SK-N-SH (cell line): ENCODE data around the gene EPHA6. TPM values are rescaled to one million over a fixed set of nuclear protein-coding genes. Genes with fewer than 3 reads are reported as not detected.

Source experiments
- CTCF ChIA-PET: fragments of 300-600, 350-600 bp; formaldehyde crosslinking; extraction: SDS; loops from one replicate; lab custom pipeline; 2021; lab: Yijun Ruan, JAX
- POLR2A ChIA-PET: fragments of 350-600 bp; sonication (Branson Sonifier 250); formaldehyde crosslinking; extraction: SDS; loops from one replicate; lab custom pipeline; 2020; ENCODE audit warnings: antibody characterized with exemption, inconsistent platforms; lab: Yijun Ruan, JAX
- DNase-seq: peaks from one replicate; pipeline ENCODE4 v3.0.0; 2012
- H2AFZ ChIP-seq: fragments of 200-600 bp; sonication (generic); 2 replicates; pipeline ENCODE4 v1.8.1; 2016; ENCODE audit warnings: antibody characterized with exemption, mild to moderate bottlenecking, low read depth
- H3F3A ChIP-seq: fragments of 200-600 bp; sonication (generic); replicated peaks from 2 replicates; pipeline ENCODE3; 2016; ENCODE audit warnings: antibody characterized with exemption, mild to moderate bottlenecking; ENCODE audit not compliant: insufficient read depth
- H3K27ac ChIP-seq, 2 experiments: fragments of 200-500 bp in 1 of 2; fragments of 200-600 bp in 1 of 2; sonication (Bioruptor generic) in 1 of 2; sonication (generic), shearing (Covaris generic) in 1 of 2; 2 replicates each; pipeline versions ENCODE4 v1.5.1 to v1.6.1; 2014 to 2016; ENCODE audit warnings: low read depth in 2 of 2, inconsistent platforms in 1 of 2, low read length in 1 of 2, mild to moderate bottlenecking in 1 of 2, mixed read lengths in 1 of 2
- H3K27me3 ChIP-seq: fragments of 200-600 bp; sonication (generic), shearing (Covaris generic); 2 replicates; pipeline ENCODE4 v1.6.1; 2016; ENCODE audit warnings: mixed run types; ENCODE audit not compliant: insufficient read depth
- H3K36me3 ChIP-seq, 2 experiments: fragments of 200-500 bp in 1 of 2; fragments of 200-600 bp in 1 of 2; sonication (Bioruptor generic) in 1 of 2; sonication (generic) in 1 of 2; replicated peaks in 1 of 2; 2 replicates each; pipeline versions ENCODE3 to v1.5.1; 2014 to 2016; ENCODE audit warnings: low read length in 1 of 2, mild to moderate bottlenecking in 1 of 2; ENCODE audit not compliant: insufficient read depth in 2 of 2, control insufficient read depth in 1 of 2
- H3K4me1 ChIP-seq, 2 experiments: fragments of 200-500 bp in 1 of 2; fragments of 200-600 bp in 1 of 2; sonication (Bioruptor generic) in 1 of 2; sonication (generic), shearing (Covaris generic) in 1 of 2; 2 replicates each; pipeline versions ENCODE4 v1.5.1 to v1.6.1; 2014 to 2016; ENCODE audit warnings: low read depth in 1 of 2, low read length in 1 of 2, mixed run types in 1 of 2; ENCODE audit not compliant: insufficient read depth in 2 of 2, control insufficient read depth in 1 of 2
- H3K4me2 ChIP-seq: fragments of 200-600 bp; sonication (generic), shearing (Covaris generic); 2 replicates; pipeline ENCODE4 v1.6.1; 2017; ENCODE audit warnings: mixed run types
- H3K4me3 ChIP-seq, 2 experiments: fragments of 200-500 bp in 1 of 2; fragments of 200-600 bp in 1 of 2; sonication (Bioruptor generic) in 1 of 2; sonication (generic), shearing (Covaris generic) in 1 of 2; 2 replicates each; pipeline versions ENCODE4 v1.5.1 to v1.8.1; 2014 to 2016; ENCODE audit warnings: low read depth in 2 of 2, inconsistent platforms in 1 of 2, low read length in 1 of 2, mild to moderate bottlenecking in 1 of 2, mixed read lengths in 1 of 2, moderate library complexity in 1 of 2
- H3K79me2 ChIP-seq: fragments of 200-600 bp; sonication (generic); 2 replicates; pipeline ENCODE4 v1.8.1; 2017; ENCODE audit warnings: mild to moderate bottlenecking; ENCODE audit not compliant: insufficient read depth
- H3K9ac ChIP-seq: fragments of 200-600 bp; sonication (generic); 2 replicates; pipeline ENCODE4 v1.6.1; 2017; ENCODE audit warnings: mixed run types
- H3K9me2 ChIP-seq: fragments of 200-600 bp; sonication (generic); 2 replicates; pipeline ENCODE4 v1.6.1; 2017; ENCODE audit warnings: mixed run types
- H3K9me3 ChIP-seq: fragments of 200-600 bp; sonication (generic); 2 replicates; pipeline ENCODE4 v1.6.1; 2017; ENCODE audit warnings: mixed run types, mild to moderate bottlenecking, moderate library complexity
- H4K20me1 ChIP-seq: fragments of 200-600 bp; sonication (generic); 2 replicates; pipeline ENCODE4 v1.6.1; 2017; ENCODE audit warnings: mild to moderate bottlenecking, mixed run types; ENCODE audit not compliant: insufficient read depth
- FOSL2 ChIP-seq: IDR thresholded peaks from 2 replicates; pipeline ENCODE4 v1.4.0; 2012; ENCODE audit warnings: low read depth, mild to moderate bottlenecking, moderate library complexity, borderline replicate concordance
- FOXJ3 ChIP-seq: sonication (generic); formaldehyde crosslinking; IDR thresholded peaks from 2 replicates; pipeline ENCODE4 v1.5.1; 2020; ENCODE audit warnings: mild to moderate bottlenecking, missing genetic modification reagents
- FOXM1 ChIP-seq: IDR thresholded peaks from 2 replicates; pipeline ENCODE4 v1.4.0; 2012; ENCODE audit warnings: low read depth, mild to moderate bottlenecking
- GABPA ChIP-seq: IDR thresholded peaks from 2 replicates; pipeline ENCODE4 v1.4.0; 2012; ENCODE audit warnings: low read depth, mild to moderate bottlenecking
- GATA2 ChIP-seq: sonication (generic); formaldehyde crosslinking; IDR thresholded peaks from 2 replicates; pipeline ENCODE4 v1.5.0; 2020; ENCODE audit warnings: mild to moderate bottlenecking, missing genetic modification reagents
- MAX ChIP-seq: IDR thresholded peaks from 2 replicates; pipeline ENCODE4 v1.4.0; 2012; ENCODE audit warnings: low read depth
- MXI1 ChIP-seq: IDR thresholded peaks from 2 replicates; pipeline ENCODE4 v1.6.1; 2012; ENCODE audit warnings: mild to moderate bottlenecking, low read depth, low read length, improper control_type of control experiment
- NRF1 ChIP-seq: IDR thresholded peaks from 2 replicates; pipeline ENCODE4 v1.6.1; 2012; ENCODE audit warnings: low read depth, mild to moderate bottlenecking, low read length
- PBX3 ChIP-seq: IDR thresholded peaks from 2 replicates; pipeline ENCODE4; 2012
- RAD21 ChIP-seq: IDR thresholded peaks from 2 replicates; pipeline ENCODE4 v1.6.1; 2012; ENCODE audit warnings: mild to moderate bottlenecking, low read length
- RXRA ChIP-seq: IDR thresholded peaks from 2 replicates; pipeline ENCODE4 v1.4.0; 2012; ENCODE audit warnings: low read depth, mild to moderate bottlenecking, borderline replicate concordance
- TAF1 ChIP-seq: IDR thresholded peaks from 2 replicates; pipeline ENCODE4 v1.6.1; 2012; ENCODE audit warnings: low read depth, mild to moderate bottlenecking, low read length, moderate library complexity, borderline replicate concordance
- TCF12 ChIP-seq: IDR thresholded peaks from 2 replicates; pipeline ENCODE4 v1.4.0; 2012
- USF2 ChIP-seq: fragments of 150-350 bp; IDR thresholded peaks from 2 replicates; pipeline ENCODE4 v1.6.1; 2017; ENCODE audit warnings: antibody characterized with exemption, low read length, low read depth, borderline replicate concordance
- WGBS: methylation state at CpG from one replicate; pipeline ENCODE4 v1.1.6; 2017; ENCODE audit warnings: low lambda C conversion rate; 5-methylcytosine and 5-hydroxymethylcytosine counted together
- polyA plus RNA-seq, 3 experiments: library from polyadenylated mRNA; depleted of rRNA; stranded (reverse); fragments of >200 nt; gene quantifications; 2 replicates each; pipeline ENCODE4 v1.2.3, GENCODE V29; 2012
- TF ChIP-seq, protein P1 (sequence below): fragments of 200-600 bp; sonication (generic); IDR thresholded peaks from 2 replicates; pipeline ENCODE4 v1.6.1; 2017; ENCODE audit warnings: antibody characterized with exemption, mild to moderate bottlenecking, moderate library complexity
- TF ChIP-seq, protein P2 (sequence below): fragments of 150-350 bp; IDR thresholded peaks from 2 replicates; pipeline ENCODE4 v1.6.1; 2016; ENCODE audit warnings: mild to moderate bottlenecking, low read depth, low read length
- TF ChIP-seq, protein P3 (sequence below): IDR thresholded peaks from 2 replicates; pipeline ENCODE4 v1.4.0; 2012; ENCODE audit warnings: low read depth, borderline replicate concordance

Gene EPHA6
- polyA plus RNA-seq, 1 of the 3 experiments (the other 2 are of a cell fraction): not detected

DNA sequence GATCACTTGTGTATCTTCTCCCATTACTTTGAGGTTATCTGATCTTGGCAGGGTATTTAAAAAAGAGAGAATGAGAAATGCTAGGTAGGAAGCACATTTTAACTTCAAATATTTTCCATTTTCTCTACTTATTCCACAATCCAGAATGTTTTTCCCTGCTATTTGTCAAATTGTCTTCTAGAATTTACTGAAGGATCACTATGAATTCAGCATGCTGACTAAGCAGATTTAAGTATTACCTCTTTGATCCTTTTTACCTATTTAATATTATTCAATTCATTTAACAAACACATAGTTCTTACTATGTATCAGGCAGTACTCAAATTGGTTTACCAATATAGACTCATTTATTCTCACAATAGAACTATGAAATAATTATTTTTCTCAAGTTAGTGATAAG, 486.7 kb downstream of the EPHA6 start (continued):
- TF ChIP-seq, protein P1, sequence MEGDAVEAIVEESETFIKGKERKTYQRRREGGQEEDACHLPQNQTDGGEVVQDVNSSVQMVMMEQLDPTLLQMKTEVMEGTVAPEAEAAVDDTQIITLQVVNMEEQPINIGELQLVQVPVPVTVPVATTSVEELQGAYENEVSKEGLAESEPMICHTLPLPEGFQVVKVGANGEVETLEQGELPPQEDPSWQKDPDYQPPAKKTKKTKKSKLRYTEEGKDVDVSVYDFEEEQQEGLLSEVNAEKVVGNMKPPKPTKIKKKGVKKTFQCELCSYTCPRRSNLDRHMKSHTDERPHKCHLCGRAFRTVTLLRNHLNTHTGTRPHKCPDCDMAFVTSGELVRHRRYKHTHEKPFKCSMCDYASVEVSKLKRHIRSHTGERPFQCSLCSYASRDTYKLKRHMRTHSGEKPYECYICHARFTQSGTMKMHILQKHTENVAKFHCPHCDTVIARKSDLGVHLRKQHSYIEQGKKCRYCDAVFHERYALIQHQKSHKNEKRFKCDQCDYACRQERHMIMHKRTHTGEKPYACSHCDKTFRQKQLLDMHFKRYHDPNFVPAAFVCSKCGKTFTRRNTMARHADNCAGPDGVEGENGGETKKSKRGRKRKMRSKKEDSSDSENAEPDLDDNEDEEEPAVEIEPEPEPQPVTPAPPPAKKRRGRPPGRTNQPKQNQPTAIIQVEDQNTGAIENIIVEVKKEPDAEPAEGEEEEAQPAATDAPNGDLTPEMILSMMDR: no peak
- TF ChIP-seq FOXJ3 (CRISPR knock-in tag) (no peak), TAF1 (no peak), MAX (no peak), USF2 (no peak)
- TF ChIP-seq, protein P2, sequence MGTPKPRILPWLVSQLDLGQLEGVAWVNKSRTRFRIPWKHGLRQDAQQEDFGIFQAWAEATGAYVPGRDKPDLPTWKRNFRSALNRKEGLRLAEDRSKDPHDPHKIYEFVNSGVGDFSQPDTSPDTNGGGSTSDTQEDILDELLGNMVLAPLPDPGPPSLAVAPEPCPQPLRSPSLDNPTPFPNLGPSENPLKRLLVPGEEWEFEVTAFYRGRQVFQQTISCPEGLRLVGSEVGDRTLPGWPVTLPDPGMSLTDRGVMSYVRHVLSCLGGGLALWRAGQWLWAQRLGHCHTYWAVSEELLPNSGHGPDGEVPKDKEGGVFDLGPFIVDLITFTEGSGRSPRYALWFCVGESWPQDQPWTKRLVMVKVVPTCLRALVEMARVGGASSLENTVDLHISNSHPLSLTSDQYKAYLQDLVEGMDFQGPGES: no peak

GRCh38 chr3:97306226-97306625, 491.8 kb downstream of the EPHA6 start:
- H3K4me2 ChIP-seq: no peak overlapping the region
- no peak for DNase-seq
- TF ChIP-seq TCF12 (no peak), RXRA (no peak)
- TF ChIP-seq, all 33 proteins: peak for 0
- Histone ChIP-seq H3F3A (no peaks in the 10 kb centered on the region), H3K36me3 (no peaks in the 10 kb centered on the region), H3K9ac (no peak overlapping the region), H3K9me2 (no peaks in the 10 kb centered on the region), H3K4me1 (no peaks in the 10 kb centered on the region), H3K9me3 (no peaks in the 10 kb centered on the region), H3K79me2 (no peaks in the 10 kb centered on the region), H4K20me1 (no peaks in the 10 kb centered on the region), H3K27ac (no peak overlapping the region), H3K27me3 (no peaks in the 10 kb centered on the region), H2AFZ (no peak overlapping the region), H3K4me3 (no peak overlapping the region)
- 4% methylated on average over 1 of the region's 1 CpG for WGBS
- CTCF ChIA-PET: no interaction called here
- POLR2A ChIA-PET: no interaction called here

GRCh38 chr3:97338375-97338774, 524.0 kb downstream of the EPHA6 start:
- Histone ChIP-seq H3K9me2 (no peaks in the 10 kb centered on the region), H3F3A (no peaks in the 10 kb centered on the region), H3K79me2 (no peaks in the 10 kb centered on the region), H2AFZ (no peak overlapping the region), H3K36me3 (no peaks in the 10 kb centered on the region), H3K9ac (no peak overlapping the region), H4K20me1 (no peaks in the 10 kb centered on the region), H3K4me1 (no peaks in the 10 kb centered on the region), H3K9me3 (no peaks in the 10 kb centered on the region), H3K4me3 (no peak overlapping the region), H3K27ac (no peak overlapping the region), H3K27me3 (no peaks in the 10 kb centered on the region), H3K4me2 (no peak overlapping the region)
- DNase-seq: no peak
- ChIA-PET CTCF (no interaction called here), POLR2A (no interaction called here)
- 8% methylated on average over 3 of the region's 3 CpGs for WGBS
- no peak for TF ChIP-seq MXI1
- no peak for TF ChIP-seq PBX3
- TF ChIP-seq, protein P2: no peak
- TF ChIP-seq NRF1: no peak
- no peak for TF ChIP-seq FOSL2
- TF ChIP-seq GATA2 (CRISPR knock-in tag): no peak
- TF ChIP-seq RAD21: no peak
- no peak for TF ChIP-seq TCF12
- no peak for TF ChIP-seq FOXM1
- TF ChIP-seq, protein P3, sequence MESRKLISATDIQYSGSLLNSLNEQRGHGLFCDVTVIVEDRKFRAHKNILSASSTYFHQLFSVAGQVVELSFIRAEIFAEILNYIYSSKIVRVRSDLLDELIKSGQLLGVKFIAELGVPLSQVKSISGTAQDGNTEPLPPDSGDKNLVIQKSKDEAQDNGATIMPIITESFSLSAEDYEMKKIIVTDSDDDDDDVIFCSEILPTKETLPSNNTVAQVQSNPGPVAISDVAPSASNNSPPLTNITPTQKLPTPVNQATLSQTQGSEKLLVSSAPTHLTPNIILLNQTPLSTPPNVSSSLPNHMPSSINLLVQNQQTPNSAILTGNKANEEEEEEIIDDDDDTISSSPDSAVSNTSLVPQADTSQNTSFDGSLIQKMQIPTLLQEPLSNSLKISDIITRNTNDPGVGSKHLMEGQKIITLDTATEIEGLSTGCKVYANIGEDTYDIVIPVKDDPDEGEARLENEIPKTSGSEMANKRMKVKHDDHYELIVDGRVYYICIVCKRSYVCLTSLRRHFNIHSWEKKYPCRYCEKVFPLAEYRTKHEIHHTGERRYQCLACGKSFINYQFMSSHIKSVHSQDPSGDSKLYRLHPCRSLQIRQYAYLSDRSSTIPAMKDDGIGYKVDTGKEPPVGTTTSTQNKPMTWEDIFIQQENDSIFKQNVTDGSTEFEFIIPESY: no peak
- TF ChIP-seq GABPA: no peak
- no peak for TF ChIP-seq RXRA
- no peak for TF ChIP-seq MAX
